ENCODE measurements around the gene SIGMAR1. TPM values are rescaled to one million over a fixed set of nuclear protein-coding genes. Genes with fewer than 3 reads are reported as not detected.
A peak's percentile ranks its signal among the peaks of the same experiment; 100 is the strongest.

SIGMAR1 gene
- total and polyA plus RNA-seq, 8 donors: 18.3 to 27.2 (median 22.5) TPM

DNA sequence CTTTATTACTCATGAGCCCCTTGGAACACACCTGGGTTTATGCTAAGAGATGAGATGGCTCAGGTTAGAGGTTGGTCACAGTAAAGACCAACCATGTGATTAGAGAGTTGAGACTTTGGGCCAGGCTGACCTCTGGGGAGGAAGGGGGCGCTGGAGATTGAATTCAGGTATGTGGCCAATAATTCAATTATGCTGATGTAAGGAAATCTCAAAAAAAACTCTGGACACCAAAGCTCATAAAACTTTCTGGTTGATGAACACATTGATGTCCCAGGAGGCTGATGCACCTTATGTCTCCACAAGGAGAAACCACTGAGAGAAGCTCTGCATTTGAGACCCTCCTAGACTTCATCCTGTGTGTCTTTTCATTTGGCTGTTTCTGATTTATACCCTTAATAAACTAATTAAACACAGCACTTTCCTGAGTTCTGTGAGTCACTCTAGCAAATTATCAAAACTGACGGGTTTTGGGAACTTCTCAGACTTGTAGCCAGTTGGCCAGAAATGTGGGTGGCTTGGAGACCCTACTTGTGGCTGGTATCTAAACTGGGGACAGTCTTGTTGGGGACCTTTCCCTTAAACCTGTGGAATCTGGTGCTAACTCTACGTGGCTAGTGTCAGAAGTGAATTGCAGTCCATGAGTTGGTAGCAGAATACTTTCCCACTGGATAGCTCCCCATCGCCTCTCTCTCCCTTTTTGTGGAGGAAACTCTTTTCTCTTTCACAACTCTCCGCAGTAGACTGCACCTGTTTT is 32.4 kb upstream of the SIGMAR1 start:
- Histone ChIP-seq H3K4me3 (no peak overlapping the region), H3K27me3 (no peaks in the 10 kb centered on the region), H3K9me3 (no peaks in the 10 kb centered on the region), H3K4me1 (no peaks in the 10 kb centered on the region), H3K36me3 (no peaks in the 10 kb centered on the region), H3K27ac (no peak overlapping the region)
- intact Hi-C loops (cut with DNase I): no loop called here
- no peak for DNase-seq
- TF ChIP-seq, protein P1, sequence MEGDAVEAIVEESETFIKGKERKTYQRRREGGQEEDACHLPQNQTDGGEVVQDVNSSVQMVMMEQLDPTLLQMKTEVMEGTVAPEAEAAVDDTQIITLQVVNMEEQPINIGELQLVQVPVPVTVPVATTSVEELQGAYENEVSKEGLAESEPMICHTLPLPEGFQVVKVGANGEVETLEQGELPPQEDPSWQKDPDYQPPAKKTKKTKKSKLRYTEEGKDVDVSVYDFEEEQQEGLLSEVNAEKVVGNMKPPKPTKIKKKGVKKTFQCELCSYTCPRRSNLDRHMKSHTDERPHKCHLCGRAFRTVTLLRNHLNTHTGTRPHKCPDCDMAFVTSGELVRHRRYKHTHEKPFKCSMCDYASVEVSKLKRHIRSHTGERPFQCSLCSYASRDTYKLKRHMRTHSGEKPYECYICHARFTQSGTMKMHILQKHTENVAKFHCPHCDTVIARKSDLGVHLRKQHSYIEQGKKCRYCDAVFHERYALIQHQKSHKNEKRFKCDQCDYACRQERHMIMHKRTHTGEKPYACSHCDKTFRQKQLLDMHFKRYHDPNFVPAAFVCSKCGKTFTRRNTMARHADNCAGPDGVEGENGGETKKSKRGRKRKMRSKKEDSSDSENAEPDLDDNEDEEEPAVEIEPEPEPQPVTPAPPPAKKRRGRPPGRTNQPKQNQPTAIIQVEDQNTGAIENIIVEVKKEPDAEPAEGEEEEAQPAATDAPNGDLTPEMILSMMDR (IDR thresholded peaks at IDR 0.05): no peak
- no peak for ATAC-seq
- 92 to 94% methylated on average over 5 of the region's 5 CpGs for WGBS, 2 donors
- FAIRE-seq: no peak

DNA sequence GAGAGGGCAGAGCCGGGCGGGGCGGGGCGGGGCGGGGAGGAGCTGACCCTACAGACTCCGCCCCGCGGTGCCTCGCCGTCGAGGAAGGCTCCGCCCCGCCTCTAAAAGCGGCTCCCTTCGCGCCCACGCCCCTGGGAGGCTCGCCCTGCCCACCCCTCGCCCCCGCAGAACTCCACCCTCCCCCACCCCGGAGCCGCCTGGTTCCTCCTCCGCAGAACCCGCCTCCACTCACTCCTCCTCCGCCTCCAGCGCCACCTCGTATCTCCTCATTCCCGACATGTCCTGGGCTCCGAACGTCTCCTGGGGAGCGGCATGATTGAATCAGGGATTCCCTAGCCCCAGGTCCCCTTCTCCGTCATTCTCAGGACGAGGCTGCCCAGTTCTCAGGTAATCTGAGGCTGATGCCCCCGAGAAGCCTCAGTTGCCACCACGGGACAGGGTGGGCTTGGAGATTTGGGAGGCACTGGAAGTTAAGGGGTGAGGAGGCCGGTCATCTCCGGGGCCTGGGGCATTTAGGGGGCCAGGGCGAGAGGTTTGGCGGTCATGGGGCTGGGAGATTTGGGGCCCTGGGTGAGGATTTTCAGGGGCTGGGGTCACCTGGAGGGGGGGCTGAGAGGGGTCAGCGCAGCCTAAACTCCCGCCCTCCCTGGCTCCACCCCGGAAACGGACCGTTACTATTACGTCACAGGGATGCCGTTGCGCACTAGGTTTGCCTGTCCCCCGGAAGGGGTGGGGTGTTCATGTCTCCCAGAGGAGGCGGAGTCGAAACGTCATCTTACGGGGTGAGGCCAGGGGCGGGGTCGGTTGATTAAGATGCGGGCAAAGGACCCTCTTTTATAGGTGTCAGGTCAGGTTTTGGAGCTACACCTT is 28.0 kb upstream of the SIGMAR1 start:
- intact Hi-C loops (cut with DNase I): no loop called here
- 0 to 1% methylated on average over 42 to 55 of the region's 55 CpGs for WGBS, 2 donors
- Histone ChIP-seq H3K27me3 (no peaks in the 10 kb centered on the region), H3K27ac (peak overlapping the region; percentile 80 to 95 (median 89)), H3K9me3 (no peaks in the 10 kb centered on the region), H3K36me3 (no peaks in the 10 kb centered on the region), H3K4me1 (no peaks in the 10 kb centered on the region), H3K4me3 (peak overlapping the region; percentile 24 to 56 (median 48))
- DNase-seq: peak; percentile 93 to 96 (median 94)
- ATAC-seq: peak; percentile 84 to 93 (median 88)
- FAIRE-seq: peak; percentile 20
- TF ChIP-seq, protein P1 (IDR thresholded peaks at IDR 0.05): no peak

DNA sequence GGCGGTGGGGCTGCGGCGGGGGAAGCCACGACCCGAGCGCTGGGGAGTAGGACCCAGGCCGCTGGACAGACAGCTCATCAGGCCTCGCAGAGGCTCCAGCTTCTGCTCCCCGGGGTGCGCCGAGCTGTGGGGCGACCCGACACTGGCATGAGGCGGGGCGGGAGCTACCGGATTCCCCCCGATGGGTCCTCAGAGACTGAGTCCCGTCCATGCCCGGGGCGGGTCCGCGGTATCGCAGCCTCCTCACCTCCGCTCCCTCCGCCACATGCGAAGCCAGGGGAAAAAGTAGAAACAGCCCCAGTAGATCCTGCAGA is 27.4 kb upstream of the SIGMAR1 start:
- DNase-seq: no peak

DNA sequence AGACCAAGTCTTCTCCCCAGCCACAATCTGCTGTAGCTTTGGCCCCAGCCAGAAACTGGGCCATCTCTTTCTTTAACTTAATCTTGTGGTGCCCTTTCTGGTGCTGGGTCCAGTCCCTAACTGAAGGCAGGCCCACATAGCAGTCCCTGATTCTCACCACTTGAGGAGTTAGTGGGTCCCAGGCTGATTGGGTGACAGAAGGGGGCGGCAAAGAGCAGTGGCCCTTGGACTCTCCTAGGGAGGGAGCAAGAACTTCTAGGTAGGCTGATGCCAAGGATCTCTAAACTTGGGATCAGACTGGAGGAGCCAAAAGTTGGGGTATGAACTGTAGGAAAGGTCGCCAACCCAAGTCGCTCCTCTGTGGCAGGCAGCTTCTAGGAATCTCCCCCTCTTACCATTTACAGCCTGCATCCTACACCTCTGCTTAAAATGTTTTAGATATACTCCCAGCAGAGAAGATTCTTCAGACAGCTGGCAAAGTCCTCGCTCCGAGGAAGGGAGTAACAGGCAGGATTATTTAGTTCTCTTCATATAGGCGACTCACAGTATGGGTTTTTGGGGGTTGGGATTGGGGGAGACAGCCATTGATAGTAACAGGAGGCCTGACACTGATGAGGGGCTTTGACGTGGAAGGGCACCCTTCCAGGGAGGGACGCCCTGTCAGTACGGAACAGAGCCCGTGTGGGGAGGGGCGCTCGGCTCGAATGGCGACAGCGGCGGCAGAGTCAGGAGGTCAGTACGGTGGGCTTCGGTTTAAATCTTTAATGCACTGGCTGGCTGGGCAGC is 26.9 kb upstream of the SIGMAR1 start:
- DNase-seq (peak in 5 of 6 donors; percentile 78 to 90 (median 87)), FAIRE-seq (no peak), ATAC-seq (peak; percentile 61 to 70 (median 64))
- peak overlapping the region; percentile 24 to 56 (median 48) for H3K4me3 ChIP-seq
- TF ChIP-seq, protein P1 (IDR thresholded peaks at IDR 0.05): peak; percentile 47 to 56 (median 50)
- no peaks in the 10 kb centered on the region for H3K27me3 ChIP-seq
- peak overlapping the region; percentile 69 to 95 (median 89) for H3K27ac ChIP-seq
- no peaks in the 10 kb centered on the region for H3K36me3 ChIP-seq
- intact Hi-C loops (cut with DNase I): no loop called here
- 8 to 14% methylated on average over 18 of the region's 18 CpGs for WGBS, 2 donors
- no peaks in the 10 kb centered on the region for H3K4me1 ChIP-seq
- no peaks in the 10 kb centered on the region for H3K9me3 ChIP-seq

More for the DNA sequence above, 27.4 kb upstream of the SIGMAR1 start:
- Histone ChIP-seq H3K9me3 (no peaks in the 10 kb centered on the region), H3K36me3 (no peaks in the 10 kb centered on the region), H3K27ac (peak overlapping the region; percentile 69 to 95 (median 89)), H3K4me1 (no peaks in the 10 kb centered on the region), H3K4me3 (peak overlapping the region; percentile 24 to 56 (median 48)), H3K27me3 (no peaks in the 10 kb centered on the region)
- intact Hi-C loops (cut with DNase I): no loop called here
- no peak for FAIRE-seq
- WGBS, 2 donors: 0 to 1% methylated on average over 18 to 26 of the region's 26 CpGs
- peak in 1 of 4 donors; percentile 7 for ATAC-seq
- TF ChIP-seq, protein P1 (IDR thresholded peaks at IDR 0.05): no peak

Data from pancreas (tissue), 10 donors.